Measurements from ENCODE around the gene CASP2.
A peak's percentile ranks its signal among the peaks of the same experiment; 100 is the strongest.

Gene CASP2

GRCh38 chr7:143287935-143288826 is at the start of gene CASP2:
Gene CASP2 (plus strand): TSS chr7:143288351. CDS start chr7:143288456, 105 bp downstream.
- FAIRE-seq (no peak), DNase-seq (ENCODE audit: low spot score) (peak; percentile 86)

- no peak for DNase-seq (ENCODE audit: low spot score)
- no peak for FAIRE-seq
Observed at GRCh38 chr7:143239813-143240212, 48.3 kb upstream of the CASP2 start.

GRCh38 chr7:143240291-143241168 is 47.6 kb upstream of the CASP2 start:
- peak; percentile 63 for DNase-seq (ENCODE audit: low spot score)
- FAIRE-seq, result peak; percentile 32

- FAIRE-seq, result no peak
Observed at GRCh38 chr7:143242306-143242705, 45.8 kb upstream of the CASP2 start.

GRCh38 chr7:143243111-143243510 is 45.0 kb upstream of the CASP2 start:
- FAIRE-seq, result no peak
- no peak for DNase-seq (ENCODE audit: low spot score)

More at GRCh38 chr7:143242306-143242705, 45.8 kb upstream of the CASP2 start:
- DNase-seq (ENCODE audit: low spot score), result no peak

- FAIRE-seq (no peak), DNase-seq (ENCODE audit: low spot score) (no peak)
Observed at GRCh38 chr7:143243614-143244013, 44.5 kb upstream of the CASP2 start.

GRCh38 chr7:143244321-143244720 is 43.8 kb upstream of the CASP2 start:
- no peak for FAIRE-seq
- DNase-seq (ENCODE audit: low spot score), result no peak

GRCh38 chr7:143245123-143245522 is 43.0 kb upstream of the CASP2 start:
- DNase-seq (ENCODE audit: low spot score) (no peak), FAIRE-seq (no peak)

- FAIRE-seq (no peak), DNase-seq (ENCODE audit: low spot score) (no peak)
Observed at GRCh38 chr7:143247372-143247771, 40.8 kb upstream of the CASP2 start.

GRCh38 chr7:143248761-143249354 is 39.3 kb upstream of the CASP2 start:
- DNase-seq (ENCODE audit: low spot score) (no peak), FAIRE-seq (no peak)

GRCh38 chr7:143250199-143250598 is 38.0 kb upstream of the CASP2 start:
- DNase-seq (ENCODE audit: low spot score) (no peak), FAIRE-seq (no peak)

GRCh38 chr7:143250822-143251221 is 37.3 kb upstream of the CASP2 start:
- DNase-seq (ENCODE audit: low spot score), result no peak
- FAIRE-seq, result no peak

GRCh38 chr7:143252006-143252405 is 36.1 kb upstream of the CASP2 start:
- FAIRE-seq (no peak), DNase-seq (ENCODE audit: low spot score) (no peak)

GRCh38 chr7:143255564-143255963 is 32.6 kb upstream of the CASP2 start:
- no peak for FAIRE-seq
- no peak for DNase-seq (ENCODE audit: low spot score)

GRCh38 chr7:143256325-143256724 is 31.8 kb upstream of the CASP2 start:
- FAIRE-seq (no peak), DNase-seq (ENCODE audit: low spot score) (no peak)

GRCh38 chr7:143256932-143257331 is 31.2 kb upstream of the CASP2 start:
- FAIRE-seq (no peak), DNase-seq (ENCODE audit: low spot score) (no peak)

- FAIRE-seq (no peak), DNase-seq (ENCODE audit: low spot score) (no peak)
Observed at GRCh38 chr7:143257501-143257900, 30.6 kb upstream of the CASP2 start.

GRCh38 chr7:143258831-143259230 is 29.3 kb upstream of the CASP2 start:
- DNase-seq (ENCODE audit: low spot score), result no peak
- no peak for FAIRE-seq

- no peak for FAIRE-seq
- DNase-seq (ENCODE audit: low spot score), result no peak
Observed at GRCh38 chr7:143259765-143260164, 28.4 kb upstream of the CASP2 start.

- FAIRE-seq (no peak), DNase-seq (ENCODE audit: low spot score) (no peak)
Observed at GRCh38 chr7:143261901-143262300, 26.2 kb upstream of the CASP2 start.

GRCh38 chr7:143263266-143264195 is 24.6 kb upstream of the CASP2 start, which contains the start of gene GSTK1:
Gene GSTK1 (plus strand): TSS chr7:143263441. CDS start chr7:143263514, 73 bp downstream.
- DNase-seq (ENCODE audit: low spot score) (peak; percentile 65), FAIRE-seq (no peak)
